Glutamatergic neuron (in vitro differentiated cells): ENCODE measurements around the gene APOOL. TPM values are rescaled to one million over a fixed set of nuclear protein-coding genes. Genes with fewer than 3 reads are reported as not detected.

Source experiments
- DNase-seq: peaks from one replicate; pipeline ENCODE4 v3.0.0; 2022
- H3K27ac Mint-ChIP-seq: one replicate; pipeline ENCODE4 v1.8.0; 2020; ENCODE audit warnings: mild to moderate bottlenecking, mixed read lengths, inconsistent platforms; ENCODE audit not compliant: unreplicated experiment
- H3K27me3 Mint-ChIP-seq: one replicate; pipeline ENCODE4 v1.8.0; 2020; ENCODE audit warnings: mild to moderate bottlenecking, moderate library complexity, mixed read lengths, inconsistent platforms; ENCODE audit not compliant: unreplicated experiment
- H3K36me3 Mint-ChIP-seq: one replicate; pipeline ENCODE4 v1.8.0; 2020; ENCODE audit warnings: mild to moderate bottlenecking, mixed read lengths, inconsistent platforms; ENCODE audit not compliant: unreplicated experiment
- H3K4me1 Mint-ChIP-seq: one replicate; pipeline ENCODE4 v1.8.0; 2020; ENCODE audit warnings: mild to moderate bottlenecking, low read depth, mixed read lengths, inconsistent platforms; ENCODE audit not compliant: unreplicated experiment
- H3K4me3 Mint-ChIP-seq: one replicate; pipeline ENCODE4 v1.8.0; 2020; ENCODE audit warnings: mild to moderate bottlenecking, mixed read lengths, inconsistent platforms; ENCODE audit not compliant: unreplicated experiment
- H3K9me3 Mint-ChIP-seq: one replicate; pipeline ENCODE4 v1.8.0; 2020; ENCODE audit warnings: mild to moderate bottlenecking, moderate library complexity, mixed read lengths, inconsistent platforms; ENCODE audit not compliant: unreplicated experiment
- total RNA-seq: library from RNA; stranded (reverse); fragmentation: NEBNext Ultra II Directional; extraction: Animal tissue kit (Norgen Biotek cat#: 25700); gene quantifications from one replicate; pipeline ENCODE4 v1.2.1, GENCODE V29; 2021; ENCODE audit not compliant: unreplicated experiment
- TF ChIP-seq, protein P1 (sequence below): fragments of 200-600 bp; sonication (generic); IDR thresholded peaks from one replicate; pipeline ENCODE4 v1.5.0; 2021; ENCODE audit not compliant: partially characterized antibody, unreplicated experiment

Gene APOOL
- total RNA-seq, 1 donor from 2014 or later = 21.6 TPM

DNA sequence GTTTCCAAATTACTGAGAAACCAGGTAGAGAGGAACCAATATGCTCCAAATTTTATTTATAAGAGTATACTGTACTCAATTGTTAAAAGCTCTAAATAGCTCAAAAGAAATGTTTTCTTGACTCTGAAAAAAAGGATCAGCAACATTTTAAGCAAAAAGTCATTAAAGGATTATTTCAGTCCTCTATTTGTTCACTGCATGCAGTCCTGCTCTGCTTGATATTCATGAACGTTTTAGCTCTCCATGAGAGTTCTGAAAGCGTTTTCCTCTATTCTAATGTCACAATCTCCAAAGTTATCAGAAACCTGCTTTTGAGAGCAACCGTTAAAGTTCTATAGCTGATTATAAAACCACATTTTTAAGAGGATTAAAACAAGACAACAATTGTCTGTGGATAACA is 110.5 kb downstream of the APOOL start:
- Mint-ChIP-seq H3K27me3 (no peaks in the 10 kb centered on the region), H3K9me3 (no peaks in the 10 kb centered on the region), H3K4me1 (no peaks in the 10 kb centered on the region), H3K4me3 (no peak overlapping the region), H3K36me3 (no peaks in the 10 kb centered on the region), H3K27ac (no peak overlapping the region)
- DNase-seq = no peak
- TF ChIP-seq, protein P1, sequence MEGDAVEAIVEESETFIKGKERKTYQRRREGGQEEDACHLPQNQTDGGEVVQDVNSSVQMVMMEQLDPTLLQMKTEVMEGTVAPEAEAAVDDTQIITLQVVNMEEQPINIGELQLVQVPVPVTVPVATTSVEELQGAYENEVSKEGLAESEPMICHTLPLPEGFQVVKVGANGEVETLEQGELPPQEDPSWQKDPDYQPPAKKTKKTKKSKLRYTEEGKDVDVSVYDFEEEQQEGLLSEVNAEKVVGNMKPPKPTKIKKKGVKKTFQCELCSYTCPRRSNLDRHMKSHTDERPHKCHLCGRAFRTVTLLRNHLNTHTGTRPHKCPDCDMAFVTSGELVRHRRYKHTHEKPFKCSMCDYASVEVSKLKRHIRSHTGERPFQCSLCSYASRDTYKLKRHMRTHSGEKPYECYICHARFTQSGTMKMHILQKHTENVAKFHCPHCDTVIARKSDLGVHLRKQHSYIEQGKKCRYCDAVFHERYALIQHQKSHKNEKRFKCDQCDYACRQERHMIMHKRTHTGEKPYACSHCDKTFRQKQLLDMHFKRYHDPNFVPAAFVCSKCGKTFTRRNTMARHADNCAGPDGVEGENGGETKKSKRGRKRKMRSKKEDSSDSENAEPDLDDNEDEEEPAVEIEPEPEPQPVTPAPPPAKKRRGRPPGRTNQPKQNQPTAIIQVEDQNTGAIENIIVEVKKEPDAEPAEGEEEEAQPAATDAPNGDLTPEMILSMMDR = no peak

DNA sequence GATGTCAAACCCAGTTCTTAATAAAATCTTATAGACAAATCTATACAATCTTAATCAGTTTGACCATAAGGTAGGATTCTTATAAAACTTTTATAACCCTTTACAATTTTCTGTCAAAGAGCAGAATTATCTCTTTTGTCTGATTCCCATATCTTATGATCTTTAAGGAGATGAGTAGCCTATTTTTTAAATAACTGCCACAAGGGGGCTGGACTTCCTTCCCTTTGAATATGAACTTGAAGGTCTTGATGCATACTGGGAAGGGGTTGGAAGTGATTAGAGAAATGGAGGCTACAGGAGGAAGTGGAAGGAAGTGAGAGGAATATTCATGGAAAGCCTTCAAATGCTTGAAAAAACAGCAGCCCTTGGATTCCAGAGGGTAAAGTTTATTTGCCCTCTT is 111.1 kb downstream of the APOOL start:
- Mint-ChIP-seq H3K4me1 (no peaks in the 10 kb centered on the region), H3K27me3 (no peaks in the 10 kb centered on the region), H3K4me3 (no peak overlapping the region), H3K36me3 (no peaks in the 10 kb centered on the region), H3K27ac (no peak overlapping the region), H3K9me3 (no peaks in the 10 kb centered on the region)
- no peak for DNase-seq
- TF ChIP-seq, protein P1 = peak; percentile 9

DNA sequence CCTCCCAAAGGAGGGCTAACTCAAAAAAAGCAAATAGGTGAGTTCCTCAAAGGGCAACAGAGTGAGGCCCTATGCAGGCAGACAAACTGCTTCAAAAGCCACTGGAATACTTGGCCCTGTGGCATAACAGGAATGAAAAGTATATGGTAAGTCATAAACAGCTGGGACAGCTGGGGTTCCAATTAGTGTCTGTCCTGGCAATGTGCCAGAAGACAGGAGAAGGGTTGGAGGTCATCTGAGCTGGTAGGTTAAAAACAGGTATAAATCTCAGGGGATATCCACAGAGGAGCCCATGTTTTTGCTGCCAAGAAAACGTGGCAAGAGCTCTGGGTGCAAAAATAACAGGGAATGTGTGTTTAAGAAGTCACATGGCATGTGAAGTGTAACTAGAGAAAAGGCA is 111.6 kb downstream of the APOOL start:
- TF ChIP-seq, protein P1 = no peak
- DNase-seq = no peak
- no peaks in the 10 kb centered on the region for H3K36me3 Mint-ChIP-seq
- H3K27me3 Mint-ChIP-seq = no peaks in the 10 kb centered on the region
- no peak overlapping the region for H3K4me3 Mint-ChIP-seq
- no peaks in the 10 kb centered on the region for H3K9me3 Mint-ChIP-seq
- H3K4me1 Mint-ChIP-seq = no peaks in the 10 kb centered on the region
- no peak overlapping the region for H3K27ac Mint-ChIP-seq

DNA sequence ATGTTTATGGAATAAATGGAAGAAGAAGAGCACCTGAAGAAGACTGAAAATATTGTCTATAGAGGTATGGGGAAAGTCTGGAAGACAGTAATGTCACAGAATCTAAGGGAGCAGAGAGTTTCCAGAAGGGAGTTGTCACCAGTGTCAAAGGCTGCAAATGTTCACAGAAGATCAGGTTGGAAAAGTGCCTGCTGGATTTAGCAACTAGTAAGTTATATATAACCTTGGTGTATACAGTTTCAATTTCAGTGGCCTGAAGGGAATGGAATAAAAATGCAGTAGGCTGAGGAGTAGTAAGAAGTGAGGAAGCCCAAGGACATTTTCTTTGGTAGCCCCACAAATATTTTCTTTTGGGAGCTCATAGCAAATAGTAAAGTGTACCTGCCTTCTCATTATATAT is 132.7 kb downstream of the APOOL start:
- H3K4me1 Mint-ChIP-seq = no peaks in the 10 kb centered on the region
- no peaks in the 10 kb centered on the region for H3K9me3 Mint-ChIP-seq
- no peaks in the 10 kb centered on the region for H3K27me3 Mint-ChIP-seq
- TF ChIP-seq, protein P1 = no peak
- no peak overlapping the region for H3K4me3 Mint-ChIP-seq
- DNase-seq = no peak
- no peaks in the 10 kb centered on the region for H3K36me3 Mint-ChIP-seq
- no peak overlapping the region for H3K27ac Mint-ChIP-seq

DNA sequence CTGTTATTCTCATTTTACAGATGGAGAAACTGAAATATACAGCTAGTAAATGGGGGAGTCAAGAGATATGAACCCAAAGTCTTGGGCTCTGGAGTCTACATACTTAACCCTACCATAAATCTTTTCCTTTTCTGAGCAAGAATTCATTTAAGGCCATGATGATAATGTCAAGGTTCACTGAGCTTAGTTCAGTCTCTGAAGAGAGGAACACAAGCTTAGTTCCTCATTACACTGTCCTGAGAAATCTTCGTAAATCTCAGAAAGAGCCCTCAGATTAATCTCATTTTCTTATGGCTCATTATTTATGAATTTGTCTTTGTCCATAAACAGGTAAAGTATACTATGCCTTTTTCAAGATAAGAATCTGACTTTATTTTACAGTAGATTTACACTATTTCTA is 135.7 kb downstream of the APOOL start:
- Mint-ChIP-seq H3K4me3 (no peak overlapping the region), H3K27ac (no peak overlapping the region), H3K9me3 (no peaks in the 10 kb centered on the region), H3K4me1 (no peaks in the 10 kb centered on the region), H3K27me3 (no peaks in the 10 kb centered on the region), H3K36me3 (no peaks in the 10 kb centered on the region)
- TF ChIP-seq, protein P1 = no peak
- DNase-seq = no peak
